ENCODE measurements around the gene MORN1.

MORN1 gene

DNA sequence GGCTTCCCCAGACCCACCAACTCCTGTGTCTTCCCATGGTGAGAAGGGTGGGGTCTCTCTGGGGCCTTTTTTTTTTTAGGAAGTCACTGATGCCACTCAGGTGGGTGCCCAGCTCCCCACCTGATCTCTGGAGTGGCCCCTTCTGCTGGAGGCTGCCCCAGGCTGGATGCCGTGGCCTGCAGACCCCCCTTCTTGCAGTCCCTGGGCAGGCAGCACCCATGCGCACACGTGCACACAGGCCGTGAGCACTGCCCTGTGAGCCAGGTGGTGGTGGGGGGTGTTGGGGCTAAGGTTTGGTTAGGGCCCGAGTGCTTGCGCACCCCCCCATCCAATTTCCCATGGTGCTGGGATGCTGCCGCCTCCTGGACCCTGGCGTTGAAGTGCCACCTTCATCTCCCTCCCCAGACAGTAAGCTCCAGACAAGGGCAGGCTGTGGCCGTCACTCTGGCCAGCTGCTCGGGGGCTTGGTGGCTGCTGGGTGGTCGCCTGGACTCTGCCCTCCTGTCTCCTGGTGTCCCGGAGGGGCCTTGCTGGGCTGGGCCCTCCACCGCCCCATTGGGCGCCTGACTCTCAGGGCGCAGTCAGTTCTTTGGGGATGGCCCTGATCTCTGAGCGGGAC, 112.7 kb downstream of the MORN1 start:
- no peak for DNase-seq (ENCODE audit: low read depth in 4 of 4, low spot score in 1 of 4)

GRCh38 chr1:2277741-2278488, 113.4 kb downstream of the MORN1 start:
- DNase-seq (ENCODE audit: low read depth in 4 of 4, low spot score in 1 of 4) = no peak

- DNase-seq (ENCODE audit: low read depth in 4 of 4, low spot score in 1 of 4) = no peak
Observed at GRCh38 chr1:2276803-2277580, 114.4 kb downstream of the MORN1 start.

- no peak for DNase-seq (ENCODE audit: low read depth in 4 of 4, low spot score in 1 of 4)
Observed at GRCh38 chr1:2275796-2276536, 115.4 kb downstream of the MORN1 start.

DNA sequence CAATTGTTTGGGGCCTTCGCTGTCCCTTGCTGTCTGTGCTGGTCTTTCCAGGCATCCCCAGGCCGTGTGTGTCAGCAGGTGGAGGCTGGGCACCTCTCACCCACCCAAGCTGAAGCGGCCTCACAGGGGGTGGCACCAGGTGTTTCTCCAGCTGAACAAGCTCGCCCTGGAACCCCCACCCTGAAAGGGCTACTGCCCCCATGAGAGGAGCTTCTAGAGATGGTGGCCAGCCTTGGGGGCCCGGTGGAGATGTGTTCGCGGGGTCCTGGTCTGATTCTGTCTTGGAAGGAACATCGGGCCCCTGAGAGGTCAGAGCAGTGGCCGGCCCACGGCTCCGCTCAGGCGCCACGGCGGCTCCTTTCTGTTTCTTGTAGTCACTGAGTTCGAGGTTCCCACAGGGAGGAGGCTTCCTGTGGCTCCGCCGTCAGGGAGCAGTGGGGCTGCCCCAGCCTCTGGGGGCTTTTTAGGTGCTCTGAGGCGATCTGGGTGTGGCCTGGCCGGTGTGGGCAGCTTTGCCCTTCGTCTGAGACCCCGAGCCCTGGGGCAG, 116.4 kb downstream of the MORN1 start:
- no peak for DNase-seq (ENCODE audit: low read depth in 4 of 4, low spot score in 1 of 4)

GRCh38 chr1:2274231-2274928, 117.0 kb downstream of the MORN1 start:
- DNase-seq (ENCODE audit: low read depth in 4 of 4, low spot score in 1 of 4) = no peak

DNA sequence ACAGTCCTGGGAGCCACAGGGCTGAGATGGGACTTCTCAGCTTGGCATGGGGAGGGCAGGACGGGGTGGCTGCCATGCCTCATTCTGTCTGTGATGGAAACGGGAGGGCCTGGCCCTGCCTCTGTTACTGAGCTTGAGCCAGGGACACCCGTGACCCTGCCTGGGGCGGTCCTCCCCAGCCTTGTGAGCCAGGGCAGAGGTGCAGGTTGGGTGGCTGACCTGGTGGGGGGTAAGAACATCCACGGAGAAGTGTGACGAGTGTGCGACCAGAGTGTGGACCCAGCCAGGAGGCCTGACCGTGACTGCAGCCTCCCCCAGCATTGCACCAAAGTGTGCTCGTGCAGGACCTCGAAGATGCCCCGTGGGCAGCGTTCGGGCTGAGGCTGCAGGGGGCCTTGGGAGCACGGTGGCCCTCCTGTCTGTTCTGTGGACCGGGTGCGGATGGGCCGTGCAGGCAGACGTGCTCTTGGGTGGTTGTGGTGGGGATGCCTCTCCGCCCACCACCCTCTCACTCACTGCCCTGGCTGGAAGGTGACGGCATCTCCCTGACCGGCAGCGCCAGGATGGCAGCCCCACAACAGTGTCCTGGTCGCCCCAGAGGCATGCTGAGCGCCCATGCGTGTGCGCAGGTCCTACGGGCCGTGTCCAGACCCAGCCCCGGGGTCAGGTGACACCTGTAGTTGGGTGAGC, 117.8 kb downstream of the MORN1 start:
- DNase-seq (ENCODE audit: low read depth in 4 of 4, low spot score in 1 of 4) = no peak

DNA sequence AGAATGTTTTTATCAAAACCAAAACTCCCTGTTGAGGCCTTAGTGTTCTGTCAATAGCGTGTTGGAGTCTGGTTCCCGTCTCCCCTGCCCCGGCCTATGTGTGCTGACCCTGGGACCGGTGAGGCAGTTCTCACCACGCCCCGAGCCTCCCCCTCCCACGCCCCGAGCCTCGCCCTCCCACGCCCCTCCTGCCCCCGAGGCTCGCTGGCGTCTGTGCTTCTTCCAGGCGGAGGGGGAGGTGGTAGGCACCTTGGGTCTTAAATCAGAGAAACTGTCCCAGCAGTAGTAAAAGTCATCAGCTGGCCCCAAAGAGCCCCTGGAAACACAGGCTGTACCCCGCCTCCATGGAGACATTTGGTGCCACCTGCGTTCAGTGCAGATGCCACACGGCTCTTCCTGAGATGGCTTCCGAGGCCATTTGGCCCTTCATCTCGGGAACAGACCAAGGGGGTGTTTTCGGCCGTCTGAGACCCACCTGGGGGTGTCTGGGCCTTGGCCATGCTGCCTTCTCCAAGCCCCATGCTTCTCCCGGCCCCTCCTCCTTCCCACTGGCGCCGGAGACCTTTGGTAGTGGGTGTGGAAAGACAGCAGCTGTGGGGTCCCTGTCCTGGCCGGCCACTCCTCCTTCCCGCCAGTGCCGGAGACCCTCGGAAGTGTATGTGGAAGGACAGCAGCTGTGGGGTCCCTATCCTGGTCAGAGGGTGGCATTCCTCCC, 118.5 kb downstream of the MORN1 start:
- DNase-seq (ENCODE audit: low read depth in 4 of 4, low spot score in 1 of 4) = no peak

GRCh38 chr1:2271841-2272655, 119.3 kb downstream of the MORN1 start:
- no peak for DNase-seq (ENCODE audit: low read depth in 4 of 4, low spot score in 1 of 4)

Data from stimulated activated CD4-positive, alpha-beta T cell treated with anti-CD3 and anti-CD28 coated beads, Interleukin-1b, Interleukin-23, amount 100 ng/mL, for 24 hours (primary cell).